Measurements from ENCODE around the gene VHLL.

VHLL gene

DNA sequence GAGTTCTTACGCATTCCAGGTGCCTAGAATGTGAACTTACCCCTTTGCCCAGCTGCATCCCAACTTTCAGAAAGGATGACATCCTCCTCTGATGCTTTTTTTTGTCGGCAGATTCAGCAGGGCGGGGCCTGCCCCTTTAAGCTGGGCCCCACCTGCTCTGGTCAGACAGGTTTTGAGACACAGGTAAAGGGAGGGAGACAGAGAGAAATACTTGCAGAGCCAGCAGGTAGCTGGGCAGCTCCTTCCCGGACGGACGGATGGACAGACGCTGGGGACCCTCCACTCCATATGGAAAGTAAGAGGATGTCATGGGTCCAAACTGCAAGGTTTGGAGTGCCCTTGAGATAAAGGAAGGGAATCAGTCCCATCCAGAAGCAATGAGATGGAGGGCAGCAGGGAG is 15.0 kb downstream of the VHLL start, which contains the start of gene TMEM79:
TMEM79 (plus strand) TSS at position 214 of the 400 bp plus-strand sequence. CDS start 902 bp downstream, outside the sequence.
- peak; percentile 78 to 93 for DNase-seq (ENCODE audit: low read depth in 1 of 2, low spot score in 1 of 2)
- TF ChIP-seq JUND (IDR thresholded peaks at IDR 0.05; ENCODE audit: low read depth): no peak
- in situ Hi-C loops (cut with HindIII; ENCODE audit: low pct_unique_long_range_greater_than_20kb, low sequenced_read_pairs): no loop called here

DNA sequence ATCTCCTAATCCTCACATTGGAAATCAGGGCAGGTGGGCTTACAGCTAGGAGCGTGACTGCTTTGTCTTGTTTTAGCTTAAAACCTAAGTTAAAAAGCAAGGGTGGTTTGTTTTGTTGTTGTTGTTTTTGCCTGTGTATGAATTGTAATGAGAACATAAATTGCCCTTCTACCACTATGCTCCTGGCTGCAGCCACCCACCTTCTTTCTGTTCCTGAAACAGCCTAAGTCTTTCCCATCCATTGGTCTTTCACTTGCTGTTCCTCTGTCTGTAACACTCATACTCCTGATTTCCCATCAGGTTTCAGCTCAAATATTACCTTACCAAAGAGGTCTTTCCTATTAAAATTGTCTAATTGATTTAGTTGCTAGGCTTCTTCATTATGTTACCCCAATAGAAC is 15.6 kb downstream of the VHLL start:
- DNase-seq (ENCODE audit: low read depth in 1 of 2, low spot score in 1 of 2): no peak
- TF ChIP-seq JUND (IDR thresholded peaks at IDR 0.05; ENCODE audit: low read depth): no peak
- in situ Hi-C loops (cut with HindIII; ENCODE audit: low pct_unique_long_range_greater_than_20kb, low sequenced_read_pairs): no loop called here

DNA sequence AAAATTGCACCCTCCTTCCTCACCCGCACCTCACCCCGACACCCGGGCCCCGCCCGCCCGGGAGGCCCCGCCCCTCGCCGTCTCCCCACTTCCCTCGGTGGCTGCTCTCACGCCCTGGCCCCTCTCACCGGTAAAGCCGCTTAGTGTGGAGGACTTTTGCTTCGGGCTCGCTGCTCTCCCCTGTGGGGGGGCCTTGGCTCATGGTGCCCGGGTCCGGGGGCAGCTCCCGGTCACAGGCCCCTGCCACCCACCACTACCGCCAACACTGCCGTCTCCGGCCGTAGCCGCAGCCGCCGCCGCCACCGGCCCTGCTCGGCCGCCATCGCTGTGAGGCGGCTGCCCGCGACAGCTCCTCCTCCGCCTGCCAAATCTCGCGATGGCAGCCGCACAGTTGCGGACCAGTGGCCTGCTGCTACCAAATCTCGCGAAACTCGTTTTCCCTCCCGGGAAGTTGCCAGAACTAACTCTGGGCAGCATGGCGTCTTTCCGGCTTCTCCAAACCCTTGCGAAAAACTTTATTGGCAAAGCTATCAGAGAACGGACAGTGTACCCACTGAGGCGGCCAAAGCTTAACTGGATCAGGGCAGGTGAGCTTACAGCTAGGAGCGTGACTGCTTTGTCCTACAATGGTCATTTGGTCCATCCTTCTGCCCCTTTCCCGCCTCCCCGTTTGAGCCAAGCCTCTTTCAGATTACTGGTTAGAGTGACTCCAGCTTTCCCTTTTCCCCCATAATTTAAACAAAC is 16.5 kb downstream of the VHLL start, which contains the start of gene SMG5:
SMG5 (minus strand) TSS at position 347 of the 744 bp plus-strand sequence; CDS start at position 202, 145 bp downstream.
- in situ Hi-C loops (cut with HindIII; ENCODE audit: low pct_unique_long_range_greater_than_20kb, low sequenced_read_pairs): no loop called here
- DNase-seq (ENCODE audit: low read depth in 1 of 2, low spot score in 1 of 2): peak; percentile 79 to 100
- no peak for TF ChIP-seq JUND (IDR thresholded peaks at IDR 0.05; ENCODE audit: low read depth)

DNA sequence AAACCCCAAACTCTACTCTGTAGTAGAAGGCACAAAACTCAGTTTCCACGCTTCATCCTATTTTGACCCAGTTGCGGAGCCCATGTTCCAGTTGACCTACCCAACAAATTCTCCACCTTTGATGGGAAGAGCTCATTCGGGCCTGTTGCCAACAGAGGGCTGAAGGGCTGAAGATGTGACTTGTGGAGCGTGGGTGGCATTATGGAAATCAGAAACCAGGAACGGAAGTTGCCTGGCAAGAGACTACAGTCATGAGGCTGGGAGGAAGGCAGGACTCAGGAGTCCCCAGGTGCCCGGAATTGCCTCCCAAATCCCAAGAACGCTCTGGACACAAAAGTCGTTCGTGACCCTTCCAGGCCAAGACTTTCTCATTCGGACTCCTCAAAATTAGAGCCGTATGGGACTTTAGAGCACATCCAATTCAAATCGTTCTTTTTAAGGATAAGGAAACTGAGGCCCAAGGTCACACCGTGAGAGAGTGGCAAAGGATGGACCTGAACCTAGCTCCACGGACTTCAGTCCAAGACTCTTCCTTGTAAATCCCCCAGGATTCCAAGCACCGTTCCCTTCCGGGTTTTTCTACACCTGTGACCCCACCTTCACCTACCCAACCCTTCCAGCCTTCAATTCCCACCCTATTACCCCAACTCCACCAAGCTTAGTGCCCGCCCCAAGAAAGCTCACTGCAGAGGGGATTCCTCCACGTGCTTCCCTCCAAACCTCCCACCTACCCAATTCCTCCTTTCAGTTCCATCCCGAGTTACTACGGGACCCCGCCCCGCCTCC is 17.2 kb downstream of the VHLL start:
- peak in 1 of 2 experiments; percentile 73 for DNase-seq (ENCODE audit: low read depth in 1 of 2, low spot score in 1 of 2)
- in situ Hi-C loops (cut with HindIII; ENCODE audit: low pct_unique_long_range_greater_than_20kb, low sequenced_read_pairs): no loop called here
- no peak for TF ChIP-seq JUND (IDR thresholded peaks at IDR 0.05; ENCODE audit: low read depth)

DNA sequence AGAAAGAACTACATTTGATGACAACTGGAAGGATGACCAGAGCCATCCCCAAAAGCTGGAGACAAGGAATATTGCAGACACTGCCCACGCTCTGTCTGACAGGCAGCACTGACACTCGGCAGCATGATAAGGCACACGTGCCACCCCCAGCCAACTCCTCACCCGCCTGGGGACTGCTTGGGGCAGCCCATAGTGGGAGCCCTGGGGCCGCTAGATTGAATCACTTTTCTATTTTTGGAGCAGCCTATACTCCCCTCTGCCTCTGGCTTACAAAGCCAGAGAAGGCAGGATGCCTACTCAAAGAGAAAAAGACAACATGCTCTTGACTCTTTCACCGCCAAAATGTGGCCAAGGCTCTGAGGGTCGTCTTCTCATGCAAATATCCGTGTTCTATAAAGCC is 17.8 kb downstream of the VHLL start:
- DNase-seq (ENCODE audit: low read depth in 1 of 2, low spot score in 1 of 2): no peak
- no peak for TF ChIP-seq JUND (IDR thresholded peaks at IDR 0.05; ENCODE audit: low read depth)
- in situ Hi-C loops (cut with HindIII; ENCODE audit: low pct_unique_long_range_greater_than_20kb, low sequenced_read_pairs): no loop called here

DNA sequence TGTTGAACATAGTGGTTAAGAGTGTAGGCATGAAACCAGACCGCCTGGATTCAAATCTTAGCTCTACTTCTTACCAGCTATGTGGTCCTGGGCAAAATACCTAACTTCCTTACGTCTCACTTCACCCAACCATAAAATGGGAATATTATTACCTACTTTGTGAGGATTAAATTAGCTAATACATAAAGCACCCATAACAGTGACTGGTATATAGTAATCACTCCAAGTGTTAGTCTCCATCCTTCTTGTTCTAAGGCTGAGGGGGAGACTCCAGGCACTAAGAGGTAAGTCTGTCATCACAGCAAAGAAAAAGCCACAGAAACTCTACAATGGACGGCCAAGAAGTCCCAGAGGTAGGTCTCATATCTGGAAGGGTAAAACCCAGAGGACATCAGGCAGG is 19.3 kb downstream of the VHLL start:
- TF ChIP-seq JUND (IDR thresholded peaks at IDR 0.05; ENCODE audit: low read depth): no peak
- in situ Hi-C loops (cut with HindIII; ENCODE audit: low pct_unique_long_range_greater_than_20kb, low sequenced_read_pairs): no loop called here
- no peak for DNase-seq (ENCODE audit: low read depth in 1 of 2, low spot score in 1 of 2)

DNA sequence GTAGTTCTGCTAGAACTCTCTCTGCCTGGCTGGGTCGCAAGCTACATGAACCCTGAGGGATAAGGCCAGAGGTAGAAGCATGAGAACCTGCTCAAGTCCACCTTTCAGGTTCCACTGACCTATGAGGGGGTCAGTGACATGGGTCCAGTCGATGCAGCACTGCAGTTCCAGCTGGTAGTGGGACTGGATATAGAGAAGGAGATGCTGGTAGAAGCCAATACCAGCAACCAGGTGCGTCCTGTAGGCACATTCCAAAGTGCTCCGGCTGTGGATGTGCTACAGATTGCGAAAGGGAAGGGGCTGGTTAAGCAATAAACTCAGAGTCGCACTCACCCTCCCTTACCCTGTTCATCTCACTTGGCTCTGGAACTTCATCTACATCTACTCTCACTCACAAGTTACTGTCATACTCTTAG is 22.1 kb downstream of the VHLL start:
- TF ChIP-seq JUND (IDR thresholded peaks at IDR 0.05; ENCODE audit: low read depth): no peak
- no peak for DNase-seq (ENCODE audit: low read depth in 1 of 2, low spot score in 1 of 2)
- in situ Hi-C loops (cut with HindIII; ENCODE audit: low pct_unique_long_range_greater_than_20kb, low sequenced_read_pairs): no loop called here

DNA sequence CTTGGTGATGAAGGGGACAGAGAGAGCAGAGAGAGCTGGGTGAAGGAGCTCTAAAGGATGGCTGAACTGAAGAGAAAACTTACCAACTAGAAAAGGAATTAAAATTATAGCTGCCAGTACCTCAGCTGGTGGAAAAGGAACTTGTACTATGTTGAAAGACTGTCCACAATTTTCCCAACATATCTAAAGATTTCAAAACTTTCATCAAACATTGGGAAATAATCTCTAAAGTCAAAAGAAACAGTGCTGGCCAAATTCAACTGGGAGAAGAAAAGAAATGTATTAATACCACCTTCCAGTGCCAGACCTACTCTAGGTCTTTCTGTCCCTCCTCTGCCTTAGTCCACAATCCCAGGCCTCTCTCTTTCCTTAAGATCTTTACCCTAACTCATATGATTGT is 22.6 kb downstream of the VHLL start:
- in situ Hi-C loops (cut with HindIII; ENCODE audit: low pct_unique_long_range_greater_than_20kb, low sequenced_read_pairs): no loop called here
- no peak for DNase-seq (ENCODE audit: low read depth in 1 of 2, low spot score in 1 of 2)
- no peak for TF ChIP-seq JUND (IDR thresholded peaks at IDR 0.05; ENCODE audit: low read depth)

DNA sequence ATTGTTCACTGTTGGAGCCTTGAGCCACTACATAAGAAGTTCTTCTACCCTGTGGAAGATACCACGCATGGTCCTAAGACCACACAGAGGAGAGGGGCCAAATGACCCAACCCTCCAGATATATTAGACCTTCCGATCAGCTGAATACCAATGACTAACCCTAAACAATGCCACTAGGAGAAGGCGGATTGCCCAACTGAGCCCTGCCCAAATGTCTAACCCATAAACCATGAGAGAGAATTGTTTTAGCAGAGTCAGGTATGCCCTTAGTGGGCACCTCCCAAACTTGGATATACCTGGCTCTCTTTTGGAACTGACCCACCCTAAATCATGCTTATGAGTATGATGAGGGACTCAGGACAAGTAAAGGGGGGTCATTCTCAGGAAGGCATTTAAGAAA is 28.8 kb downstream of the VHLL start:
- in situ Hi-C loops (cut with HindIII; ENCODE audit: low pct_unique_long_range_greater_than_20kb, low sequenced_read_pairs): no loop called here
- no peak for TF ChIP-seq JUND (IDR thresholded peaks at IDR 0.05; ENCODE audit: low read depth)
- DNase-seq (ENCODE audit: low read depth in 1 of 2, low spot score in 1 of 2): no peak

DNA sequence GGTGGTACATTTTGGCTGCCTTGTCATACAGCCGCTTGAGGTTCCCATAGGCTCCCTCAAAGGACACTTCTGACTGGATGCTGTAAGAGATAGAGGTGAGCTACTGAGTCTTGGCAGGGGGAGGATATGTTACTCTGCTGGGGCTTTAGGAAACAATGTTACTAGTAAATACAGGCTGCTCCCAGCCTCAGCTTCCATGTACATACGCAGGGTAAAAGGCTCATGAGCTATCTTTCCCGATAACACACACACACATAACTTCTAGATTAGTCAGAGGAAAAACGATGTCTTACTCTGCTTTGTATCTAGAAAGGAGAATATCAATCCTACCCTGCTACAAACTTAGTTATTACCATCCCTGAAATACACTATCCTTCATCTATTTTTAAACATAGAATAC is 30.8 kb downstream of the VHLL start:
- in situ Hi-C loops (cut with HindIII; ENCODE audit: low pct_unique_long_range_greater_than_20kb, low sequenced_read_pairs): no loop called here
- no peak for DNase-seq (ENCODE audit: low read depth in 1 of 2, low spot score in 1 of 2)

DNA sequence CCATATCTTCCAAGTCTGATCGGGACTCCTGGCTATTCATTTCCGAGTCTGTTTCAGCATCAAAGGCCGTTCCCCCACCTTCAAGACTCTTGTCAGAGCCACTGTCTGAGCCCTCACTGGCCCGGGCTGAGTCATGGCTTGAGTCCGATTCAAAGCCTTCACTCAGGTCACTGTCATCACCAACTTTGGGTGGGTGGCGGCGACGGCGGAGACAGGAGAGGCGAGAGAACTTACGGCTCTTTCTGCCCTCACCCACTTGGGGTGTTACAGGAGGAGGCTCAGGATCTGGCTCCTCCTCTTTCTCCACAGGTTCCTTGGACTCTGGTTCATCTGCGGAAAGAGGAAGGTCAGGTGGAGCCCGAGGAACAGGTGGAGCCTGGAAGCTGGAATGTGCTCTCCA is 33.1 kb downstream of the VHLL start:
- in situ Hi-C loops (cut with HindIII; ENCODE audit: low pct_unique_long_range_greater_than_20kb, low sequenced_read_pairs): no loop called here
- DNase-seq (ENCODE audit: low read depth in 1 of 2, low spot score in 1 of 2): no peak
- TF ChIP-seq JUND (IDR thresholded peaks at IDR 0.05; ENCODE audit: low read depth): no peak

More for the DNA sequence above, 30.8 kb downstream of the VHLL start:
- no peak for TF ChIP-seq JUND (IDR thresholded peaks at IDR 0.05; ENCODE audit: low read depth)

DNA sequence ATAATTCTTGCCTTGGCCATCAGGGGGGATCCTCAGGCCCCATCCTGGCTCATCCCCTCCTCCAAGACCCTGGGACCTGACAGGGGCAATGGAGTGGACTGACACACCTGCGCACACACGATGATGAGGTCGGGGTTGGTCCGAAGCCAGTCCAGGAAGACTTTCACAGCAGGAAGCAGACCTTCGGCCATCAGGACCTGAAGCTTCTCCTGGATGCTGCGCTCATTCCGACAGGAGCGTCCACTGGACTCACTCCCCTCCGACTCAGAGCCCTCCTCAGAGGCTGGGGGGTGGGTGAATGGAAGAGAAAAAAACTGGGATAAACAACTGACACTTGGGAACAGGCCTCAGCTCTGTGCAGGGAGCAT is 35.8 kb downstream of the VHLL start:
- DNase-seq (ENCODE audit: low read depth in 1 of 2, low spot score in 1 of 2): no peak
- in situ Hi-C loops (cut with HindIII; ENCODE audit: low pct_unique_long_range_greater_than_20kb, low sequenced_read_pairs): no loop called here
- TF ChIP-seq JUND (IDR thresholded peaks at IDR 0.05; ENCODE audit: low read depth): no peak

Measured in T47D (cell line).